Astrocyte (in vitro differentiated cells and primary cell): ENCODE measurements around the gene CFH.

Experiments used
- EZH2 ChIP-seq: IDR thresholded peaks from 2 replicates; pipeline ENCODE4 v1.6.1; 2012; ENCODE audit warnings: mild to moderate bottlenecking, low read length, inconsistent platforms; ENCODE audit not compliant: insufficient read depth
- TF ChIP-seq, protein P1 (sequence below): IDR thresholded peaks from 2 replicates; pipeline ENCODE4 v1.5.1; 2011; ENCODE audit warnings: low read depth, mild to moderate bottlenecking, inconsistent platforms, low read length, moderate library complexity; ENCODE audit not compliant: insufficient read depth

DNA sequence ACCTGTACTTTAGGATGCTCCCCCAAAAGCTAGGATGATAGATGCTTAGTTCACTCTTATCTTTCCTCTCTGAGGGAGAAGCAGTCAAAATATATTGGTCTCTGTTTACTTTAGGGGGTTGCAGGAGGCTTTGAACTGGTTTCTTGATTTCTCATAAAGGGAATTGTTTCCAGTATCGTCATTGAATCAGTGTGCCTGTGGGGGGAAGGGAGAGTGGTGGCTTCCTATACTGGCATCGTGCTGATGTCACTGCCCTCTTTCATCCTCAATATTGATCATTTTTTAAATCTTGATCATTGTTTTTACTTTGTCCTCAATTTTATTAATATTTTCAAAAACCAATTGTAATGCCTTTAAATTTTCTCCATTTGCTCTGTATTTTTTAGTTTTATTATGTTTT is 82.6 kb downstream of the CFH start:
- no peak for TF ChIP-seq EZH2
- TF ChIP-seq, protein P1, sequence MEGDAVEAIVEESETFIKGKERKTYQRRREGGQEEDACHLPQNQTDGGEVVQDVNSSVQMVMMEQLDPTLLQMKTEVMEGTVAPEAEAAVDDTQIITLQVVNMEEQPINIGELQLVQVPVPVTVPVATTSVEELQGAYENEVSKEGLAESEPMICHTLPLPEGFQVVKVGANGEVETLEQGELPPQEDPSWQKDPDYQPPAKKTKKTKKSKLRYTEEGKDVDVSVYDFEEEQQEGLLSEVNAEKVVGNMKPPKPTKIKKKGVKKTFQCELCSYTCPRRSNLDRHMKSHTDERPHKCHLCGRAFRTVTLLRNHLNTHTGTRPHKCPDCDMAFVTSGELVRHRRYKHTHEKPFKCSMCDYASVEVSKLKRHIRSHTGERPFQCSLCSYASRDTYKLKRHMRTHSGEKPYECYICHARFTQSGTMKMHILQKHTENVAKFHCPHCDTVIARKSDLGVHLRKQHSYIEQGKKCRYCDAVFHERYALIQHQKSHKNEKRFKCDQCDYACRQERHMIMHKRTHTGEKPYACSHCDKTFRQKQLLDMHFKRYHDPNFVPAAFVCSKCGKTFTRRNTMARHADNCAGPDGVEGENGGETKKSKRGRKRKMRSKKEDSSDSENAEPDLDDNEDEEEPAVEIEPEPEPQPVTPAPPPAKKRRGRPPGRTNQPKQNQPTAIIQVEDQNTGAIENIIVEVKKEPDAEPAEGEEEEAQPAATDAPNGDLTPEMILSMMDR = no peak
